Measurements from ENCODE around the gene ANO7.
"Not testable (repeated sequence)": the region's sequence is repeated elsewhere in the genome, so short reads cannot be mapped to it uniquely, and the experiment has no call there.

ANO7 gene

GRCh38 chr2:241197246-241197645, 8.8 kb downstream of the ANO7 start:
- H3K27me3 ChIP-seq (ENCODE audit: insufficient read depth, low read length); H3K4me1 ChIP-seq (ENCODE audit: insufficient read depth, low read length); H3K36me3 ChIP-seq (ENCODE audit: insufficient read depth, low read depth, low read length); H3K9me3 ChIP-seq (ENCODE audit: insufficient read depth, low read depth, low read length); H3K4me3 ChIP-seq (ENCODE audit: low read length); H3K9ac ChIP-seq (ENCODE audit: low read depth, low read length); H3K27ac ChIP-seq (ENCODE audit: low read length): not testable (repeated sequence)

- no peak overlapping the region for H3K4me3 ChIP-seq (ENCODE audit: low read length)
- no peaks in the 10 kb centered on the region for H3K4me1 ChIP-seq (ENCODE audit: insufficient read depth, low read length)
- H3K27ac ChIP-seq (ENCODE audit: low read length): no peak overlapping the region
- no peak overlapping the region for H3K9ac ChIP-seq (ENCODE audit: low read depth, low read length)
- H3K36me3 ChIP-seq (ENCODE audit: insufficient read depth, low read depth, low read length): no peaks in the 10 kb centered on the region
- no peaks in the 10 kb centered on the region for H3K9me3 ChIP-seq (ENCODE audit: insufficient read depth, low read depth, low read length)
- no peaks in the 10 kb centered on the region; the same call in 1 of the 2 replicates for H3K27me3 ChIP-seq (ENCODE audit: insufficient read depth, low read length)
Measured at GRCh38 chr2:241197947-241198346, 9.5 kb downstream of the ANO7 start.

DNA sequence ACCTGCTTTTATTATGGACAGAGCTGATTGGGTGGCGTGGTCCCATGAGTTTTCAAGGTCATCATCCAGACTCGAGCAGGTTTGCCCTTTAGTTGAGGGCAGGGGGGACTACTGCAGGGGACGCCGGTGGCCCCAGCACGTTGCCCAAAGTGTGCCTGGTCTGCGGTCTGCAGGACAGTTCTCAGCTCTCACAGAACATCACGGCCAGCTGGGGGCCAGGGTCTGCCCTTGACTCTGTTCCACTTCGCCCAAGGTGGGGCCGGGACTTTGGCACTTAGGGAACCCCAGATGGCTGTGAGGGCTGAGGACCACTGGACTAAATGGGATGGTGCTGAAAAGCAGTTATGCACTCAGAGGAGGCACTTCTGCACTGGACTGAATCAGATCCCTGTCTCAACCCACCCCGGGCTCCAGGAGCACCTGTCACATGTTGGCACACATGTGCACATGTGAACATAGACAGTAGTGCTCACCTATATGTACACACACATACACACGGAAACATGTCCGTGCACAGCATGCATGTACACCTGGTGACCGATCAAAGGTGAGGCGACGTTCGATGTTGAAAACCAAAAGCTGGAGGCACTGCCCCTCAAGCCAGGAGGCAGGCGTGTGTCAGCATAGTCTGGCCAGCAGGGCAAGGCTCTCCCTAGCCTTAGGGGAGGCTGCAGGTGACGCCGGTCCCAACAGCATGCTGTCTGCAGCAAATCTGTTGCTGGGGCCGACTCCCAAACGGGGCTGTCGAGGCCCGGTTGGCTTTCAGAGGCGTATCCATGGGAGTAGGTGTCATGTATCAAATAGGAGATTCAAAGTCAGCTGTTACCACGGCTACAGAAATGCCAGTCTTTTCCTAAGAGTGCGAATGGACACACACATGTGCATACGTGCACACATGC, 10.2 kb downstream of the ANO7 start:
- no peak overlapping the region for H3K27ac ChIP-seq (ENCODE audit: low read length)
- H3K9me3 ChIP-seq (ENCODE audit: insufficient read depth, low read depth, low read length): no peaks in the 10 kb centered on the region
- no peaks in the 10 kb centered on the region for H3K36me3 ChIP-seq (ENCODE audit: insufficient read depth, low read depth, low read length)
- no peak overlapping the region for H3K4me3 ChIP-seq (ENCODE audit: low read length)
- no peaks in the 10 kb centered on the region for H3K4me1 ChIP-seq (ENCODE audit: insufficient read depth, low read length)
- no peak overlapping the region for H3K9ac ChIP-seq (ENCODE audit: low read depth, low read length)
- H3K27me3 ChIP-seq (ENCODE audit: insufficient read depth, low read length): no peaks in the 10 kb centered on the region; the same call in 1 of the 2 replicates

DNA sequence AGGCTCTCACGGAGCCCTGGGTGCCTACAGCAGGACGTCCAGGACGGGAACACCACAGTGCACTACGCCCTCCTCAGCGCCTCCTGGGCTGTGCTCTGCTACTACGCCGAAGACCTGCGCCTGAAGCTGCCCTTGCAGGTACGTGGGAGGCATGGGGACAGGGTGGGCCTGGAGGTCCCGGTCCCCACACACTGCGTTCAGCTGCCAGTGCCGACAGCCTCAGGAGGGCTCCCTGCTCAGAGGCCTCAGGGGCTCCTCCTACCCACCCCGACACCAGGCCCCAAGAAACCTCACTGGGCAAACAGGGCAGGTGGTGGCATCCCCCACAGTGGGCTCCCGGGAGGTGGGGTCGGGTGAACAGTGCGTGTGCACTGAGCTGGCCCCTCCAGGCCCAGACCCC, 10.8 kb downstream of the ANO7 start:
- H3K4me1 ChIP-seq (ENCODE audit: insufficient read depth, low read length): no peaks in the 10 kb centered on the region
- H3K4me3 ChIP-seq (ENCODE audit: low read length): no peak overlapping the region
- no peaks in the 10 kb centered on the region; the same call in 1 of the 2 replicates for H3K27me3 ChIP-seq (ENCODE audit: insufficient read depth, low read length)
- H3K36me3 ChIP-seq (ENCODE audit: insufficient read depth, low read depth, low read length): no peaks in the 10 kb centered on the region
- H3K9ac ChIP-seq (ENCODE audit: low read depth, low read length): no peak overlapping the region
- H3K27ac ChIP-seq (ENCODE audit: low read length): no peak overlapping the region
- H3K9me3 ChIP-seq (ENCODE audit: insufficient read depth, low read depth, low read length): no peaks in the 10 kb centered on the region

- no peaks in the 10 kb centered on the region for H3K36me3 ChIP-seq (ENCODE audit: insufficient read depth, low read depth, low read length)
- no peaks in the 10 kb centered on the region; the same call in 1 of the 2 replicates for H3K27me3 ChIP-seq (ENCODE audit: insufficient read depth, low read length)
- no peak overlapping the region for H3K4me3 ChIP-seq (ENCODE audit: low read length)
- no peaks in the 10 kb centered on the region for H3K4me1 ChIP-seq (ENCODE audit: insufficient read depth, low read length)
- H3K9ac ChIP-seq (ENCODE audit: low read depth, low read length): no peak overlapping the region
- no peak overlapping the region for H3K27ac ChIP-seq (ENCODE audit: low read length)
- no peaks in the 10 kb centered on the region for H3K9me3 ChIP-seq (ENCODE audit: insufficient read depth, low read depth, low read length)
Measured at GRCh38 chr2:241199897-241200821, 11.7 kb downstream of the ANO7 start.

- Histone ChIP-seq H3K36me3 (ENCODE audit: insufficient read depth, low read depth, low read length) (no peaks in the 10 kb centered on the region), H3K9me3 (ENCODE audit: insufficient read depth, low read depth, low read length) (no peaks in the 10 kb centered on the region), H3K27ac (ENCODE audit: low read length) (no peak overlapping the region), H3K9ac (ENCODE audit: low read depth, low read length) (no peak overlapping the region), H3K27me3 (ENCODE audit: insufficient read depth, low read length) (no peaks in the 10 kb centered on the region; the same call in 1 of the 2 replicates), H3K4me1 (ENCODE audit: insufficient read depth, low read length) (no peaks in the 10 kb centered on the region), H3K4me3 (ENCODE audit: low read length) (no peak overlapping the region)
Measured at GRCh38 chr2:241200822-241201395, 12.4 kb downstream of the ANO7 start.

DNA sequence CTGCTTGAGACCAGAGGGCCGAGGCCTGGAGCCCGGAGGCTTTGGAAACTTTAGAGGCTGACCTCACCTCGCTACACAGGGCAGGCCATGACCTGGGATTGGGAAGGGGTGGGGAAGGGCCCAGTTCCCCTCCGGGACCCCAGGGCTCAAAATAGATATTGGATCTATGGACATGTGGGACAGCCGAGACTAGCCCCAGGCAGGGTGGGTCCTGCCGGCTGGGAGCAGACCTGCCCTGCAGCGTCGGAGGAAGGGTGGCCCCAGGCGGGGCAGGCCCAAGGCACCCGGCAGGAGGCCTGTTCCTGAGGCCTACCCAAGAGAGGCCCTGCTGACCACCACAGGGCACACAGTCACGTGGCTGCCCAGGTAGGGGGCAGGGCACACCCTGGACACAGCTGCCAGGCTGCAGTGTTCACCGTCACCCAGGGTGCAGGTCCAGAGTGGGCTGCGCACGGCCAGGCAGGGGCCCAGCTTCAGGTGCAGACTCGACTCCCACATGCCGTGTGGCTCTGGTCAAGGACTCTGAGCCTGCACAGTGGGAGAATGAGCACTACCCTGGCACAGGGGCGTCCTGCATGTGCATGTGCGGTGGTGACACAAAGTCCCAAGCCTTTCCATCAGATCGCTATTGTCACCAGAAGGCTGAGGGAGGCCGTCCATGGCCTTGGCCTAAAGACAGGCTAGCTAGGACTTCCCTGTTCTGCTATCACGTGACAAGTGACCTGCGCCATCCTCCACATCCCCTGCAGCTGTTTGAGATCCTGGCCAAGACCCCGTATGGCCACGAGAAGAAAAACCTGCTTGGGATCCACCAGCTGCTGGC, 13.2 kb downstream of the ANO7 start:
- no peaks in the 10 kb centered on the region for H3K9me3 ChIP-seq (ENCODE audit: insufficient read depth, low read depth, low read length)
- no peak overlapping the region for H3K4me3 ChIP-seq (ENCODE audit: low read length)
- H3K36me3 ChIP-seq (ENCODE audit: insufficient read depth, low read depth, low read length): no peaks in the 10 kb centered on the region
- no peaks in the 10 kb centered on the region for H3K4me1 ChIP-seq (ENCODE audit: insufficient read depth, low read length)
- no peaks in the 10 kb centered on the region; the same call in 1 of the 2 replicates for H3K27me3 ChIP-seq (ENCODE audit: insufficient read depth, low read length)
- H3K9ac ChIP-seq (ENCODE audit: low read depth, low read length): no peak overlapping the region
- H3K27ac ChIP-seq (ENCODE audit: low read length): no peak overlapping the region

GRCh38 chr2:241202268-241202585, 13.8 kb downstream of the ANO7 start:
- no peaks in the 10 kb centered on the region for H3K9me3 ChIP-seq (ENCODE audit: insufficient read depth, low read depth, low read length)
- no peaks in the 10 kb centered on the region for H3K36me3 ChIP-seq (ENCODE audit: insufficient read depth, low read depth, low read length)
- no peak overlapping the region for H3K9ac ChIP-seq (ENCODE audit: low read depth, low read length)
- no peak overlapping the region for H3K27ac ChIP-seq (ENCODE audit: low read length)
- H3K4me1 ChIP-seq (ENCODE audit: insufficient read depth, low read length): no peaks in the 10 kb centered on the region
- no peaks in the 10 kb centered on the region; the same call in 1 of the 2 replicates for H3K27me3 ChIP-seq (ENCODE audit: insufficient read depth, low read length)
- no peak overlapping the region for H3K4me3 ChIP-seq (ENCODE audit: low read length)

GRCh38 chr2:241202681-241203080, 14.2 kb downstream of the ANO7 start:
- H3K4me3 ChIP-seq (ENCODE audit: low read length): no peak overlapping the region
- H3K9ac ChIP-seq (ENCODE audit: low read depth, low read length): no peak overlapping the region
- H3K27me3 ChIP-seq (ENCODE audit: insufficient read depth, low read length): no peaks in the 10 kb centered on the region; the same call in 1 of the 2 replicates
- H3K4me1 ChIP-seq (ENCODE audit: insufficient read depth, low read length): no peaks in the 10 kb centered on the region
- H3K9me3 ChIP-seq (ENCODE audit: insufficient read depth, low read depth, low read length): no peaks in the 10 kb centered on the region
- no peaks in the 10 kb centered on the region for H3K36me3 ChIP-seq (ENCODE audit: insufficient read depth, low read depth, low read length)
- no peak overlapping the region for H3K27ac ChIP-seq (ENCODE audit: low read length)

- Histone ChIP-seq H3K4me1 (ENCODE audit: insufficient read depth, low read length) (no peaks in the 10 kb centered on the region), H3K9ac (ENCODE audit: low read depth, low read length) (no peak overlapping the region), H3K9me3 (ENCODE audit: insufficient read depth, low read depth, low read length) (no peaks in the 10 kb centered on the region), H3K27ac (ENCODE audit: low read length) (no peak overlapping the region), H3K36me3 (ENCODE audit: insufficient read depth, low read depth, low read length) (no peaks in the 10 kb centered on the region), H3K4me3 (ENCODE audit: low read length) (no peak overlapping the region), H3K27me3 (ENCODE audit: insufficient read depth, low read length) (no peaks in the 10 kb centered on the region; the same call in 1 of the 2 replicates)
Measured at GRCh38 chr2:241203218-241204009, 14.9 kb downstream of the ANO7 start.

Data from iPS-20b (cell line).